Karpas-422 (cell line): ENCODE data around the gene PDGFA. TPM values are rescaled to one million over a fixed set of nuclear protein-coding genes. Genes with fewer than 3 reads are reported as not detected.

Experiments
- DNase-seq: peaks from one replicate; pipeline ENCODE4 v3.0.0-alpha.2; 2015
- H2AFZ ChIP-seq: fragments of 200-600 bp; sonication (generic); 2 replicates; pipeline ENCODE4 v1.6.1; 2014; ENCODE audit warnings: antibody characterized with exemption, low read length, mixed read lengths
- H3K27ac ChIP-seq: fragments of 200-600 bp; sonication (generic); 2 replicates; pipeline ENCODE4 v1.5.1; 2014; ENCODE audit warnings: mild to moderate bottlenecking, low read length, moderate library complexity
- H3K27me3 ChIP-seq: fragments of 200-600 bp; sonication (generic); 2 replicates; pipeline ENCODE4 v1.6.1; 2014; ENCODE audit warnings: low read length, mixed read lengths
- H3K36me3 ChIP-seq: fragments of 200-600 bp; sonication (generic); 2 replicates; pipeline ENCODE4 v1.6.1; 2014; ENCODE audit warnings: low read length, mixed read lengths; ENCODE audit not compliant: insufficient read depth
- H3K4me1 ChIP-seq: fragments of 200-600 bp; sonication (generic); 2 replicates; pipeline ENCODE4 v1.6.1; 2014; ENCODE audit warnings: mild to moderate bottlenecking, low read length, mixed read lengths
- H3K4me2 ChIP-seq: fragments of 200-600 bp; sonication (generic); 2 replicates; pipeline ENCODE4 v1.6.1; 2014; ENCODE audit warnings: low read length, low read depth, mild to moderate bottlenecking; ENCODE audit not compliant: poor library complexity, severe bottlenecking
- H3K4me3 ChIP-seq: fragments of 200-600 bp; sonication (generic); 2 replicates; pipeline ENCODE4 v1.5.1; 2014; ENCODE audit warnings: mild to moderate bottlenecking, antibody characterized with exemption, low read length, mixed read lengths
- H3K79me2 ChIP-seq: fragments of 200-600 bp; sonication (generic); 2 replicates; pipeline ENCODE4 v1.6.1; 2014; ENCODE audit warnings: mild to moderate bottlenecking, low read length, mixed read lengths
- H3K9ac ChIP-seq: fragments of 200-600 bp; sonication (generic); 2 replicates; pipeline ENCODE4 v1.6.0; 2014; ENCODE audit warnings: low read length
- H3K9me2 ChIP-seq: fragments of 200-600 bp; sonication (generic), shearing (Covaris generic); replicated peaks from 2 replicates; pipeline ENCODE4 v1.6.0; 2014; ENCODE audit warnings: mild to moderate bottlenecking, low read length, moderate library complexity; ENCODE audit not compliant: insufficient read depth
- H3K9me3 ChIP-seq: fragments of 300-700, 200-600 bp; sonication (generic); 2 replicates; pipeline ENCODE4 v1.6.1; 2014; ENCODE audit warnings: low read length, mixed read lengths
- H4K20me1 ChIP-seq: fragments of 200-600 bp; sonication (generic); 2 replicates; pipeline ENCODE4 v1.6.1; 2014; ENCODE audit warnings: mild to moderate bottlenecking, antibody characterized with exemption, low read length, low read depth; ENCODE audit not compliant: insufficient read depth
- total RNA-seq: library from RNA; depleted of rRNA; stranded (reverse); fragments of >200 nt; shearing (Covaris generic); gene quantifications from 2 replicates; pipeline ENCODE4 v1.2.3, GENCODE V29; 2014; ENCODE audit warnings: low replicate concordance

Gene PDGFA
- total RNA-seq, 1 experiment from 2014 or later: 0.56 TPM

- no peak overlapping the region for H2AFZ ChIP-seq
- H4K20me1 ChIP-seq: no peaks in the 10 kb centered on the region
- H3K9me2 ChIP-seq: no peaks in the 10 kb centered on the region
- H3K9ac ChIP-seq: no peak overlapping the region
- H3K36me3 ChIP-seq: no peaks in the 10 kb centered on the region
- no peak overlapping the region for H3K4me2 ChIP-seq
- H3K9me3 ChIP-seq: no peaks in the 10 kb centered on the region
- H3K4me1 ChIP-seq: no peaks in the 10 kb centered on the region
- H3K27me3 ChIP-seq: no peaks in the 10 kb centered on the region
- no peaks in the 10 kb centered on the region for H3K79me2 ChIP-seq
- no peak for DNase-seq
- H3K27ac ChIP-seq: no peak overlapping the region
- H3K4me3 ChIP-seq: no peak overlapping the region
Measured at GRCh38 chr7:500521-501420, 18.9 kb downstream of the PDGFA start.

- Histone ChIP-seq H3K4me2 (no peak overlapping the region), H3K36me3 (no peaks in the 10 kb centered on the region), H4K20me1 (no peaks in the 10 kb centered on the region), H3K27ac (no peak overlapping the region), H2AFZ (no peak overlapping the region), H3K9ac (no peak overlapping the region), H3K79me2 (no peaks in the 10 kb centered on the region), H3K27me3 (no peaks in the 10 kb centered on the region), H3K9me2 (no peaks in the 10 kb centered on the region), H3K4me3 (no peak overlapping the region), H3K9me3 (no peaks in the 10 kb centered on the region), H3K4me1 (no peaks in the 10 kb centered on the region)
- DNase-seq: no peak
Measured at GRCh38 chr7:499853-500485, 19.7 kb downstream of the PDGFA start.

- Histone ChIP-seq H3K4me1 (no peaks in the 10 kb centered on the region), H3K27me3 (no peaks in the 10 kb centered on the region), H3K9ac (no peak overlapping the region), H4K20me1 (no peaks in the 10 kb centered on the region), H3K4me2 (no peak overlapping the region), H3K9me2 (no peaks in the 10 kb centered on the region), H2AFZ (no peak overlapping the region), H3K9me3 (no peaks in the 10 kb centered on the region), H3K4me3 (no peak overlapping the region), H3K36me3 (no peaks in the 10 kb centered on the region), H3K79me2 (no peaks in the 10 kb centered on the region), H3K27ac (no peak overlapping the region)
- DNase-seq: no peak
Measured at GRCh38 chr7:498678-499641, 20.7 kb downstream of the PDGFA start.

GRCh38 chr7:497946-498655 is 21.5 kb downstream of the PDGFA start:
- Histone ChIP-seq H3K27me3 (no peaks in the 10 kb centered on the region), H2AFZ (no peak overlapping the region), H3K4me1 (no peaks in the 10 kb centered on the region), H3K9me3 (no peaks in the 10 kb centered on the region), H3K9ac (no peak overlapping the region), H3K79me2 (no peaks in the 10 kb centered on the region), H3K27ac (no peak overlapping the region), H4K20me1 (no peaks in the 10 kb centered on the region), H3K36me3 (no peaks in the 10 kb centered on the region), H3K4me2 (no peak overlapping the region), H3K4me3 (no peak overlapping the region), H3K9me2 (no peaks in the 10 kb centered on the region)
- DNase-seq: no peak

- no peak overlapping the region for H3K9ac ChIP-seq
- H3K79me2 ChIP-seq: no peaks in the 10 kb centered on the region
- H3K4me1 ChIP-seq: no peaks in the 10 kb centered on the region
- no peaks in the 10 kb centered on the region for H3K9me2 ChIP-seq
- no peaks in the 10 kb centered on the region for H3K9me3 ChIP-seq
- no peaks in the 10 kb centered on the region for H3K27me3 ChIP-seq
- no peaks in the 10 kb centered on the region for H3K36me3 ChIP-seq
- H2AFZ ChIP-seq: no peak overlapping the region
- H4K20me1 ChIP-seq: no peaks in the 10 kb centered on the region
- DNase-seq: no peak
- no peak overlapping the region for H3K4me3 ChIP-seq
- no peak overlapping the region for H3K27ac ChIP-seq
- H3K4me2 ChIP-seq: no peak overlapping the region
Measured at GRCh38 chr7:497346-497745, 22.3 kb downstream of the PDGFA start.

- Histone ChIP-seq H3K9me3 (no peaks in the 10 kb centered on the region), H3K4me2 (no peak overlapping the region), H3K36me3 (no peaks in the 10 kb centered on the region), H3K4me1 (no peaks in the 10 kb centered on the region), H3K79me2 (no peaks in the 10 kb centered on the region), H3K27me3 (no peaks in the 10 kb centered on the region), H2AFZ (no peak overlapping the region), H4K20me1 (no peaks in the 10 kb centered on the region), H3K27ac (no peak overlapping the region), H3K4me3 (no peak overlapping the region), H3K9ac (no peak overlapping the region), H3K9me2 (no peaks in the 10 kb centered on the region)
- DNase-seq: no peak
Measured at GRCh38 chr7:496528-497295, 22.9 kb downstream of the PDGFA start.

GRCh38 chr7:495761-496321 is 23.8 kb downstream of the PDGFA start:
- DNase-seq: no peak
- Histone ChIP-seq H3K9me3 (no peaks in the 10 kb centered on the region), H3K4me2 (no peak overlapping the region), H3K79me2 (no peaks in the 10 kb centered on the region), H3K36me3 (no peaks in the 10 kb centered on the region), H3K4me3 (no peak overlapping the region), H2AFZ (no peak overlapping the region), H3K9ac (no peak overlapping the region), H3K4me1 (no peaks in the 10 kb centered on the region), H3K27me3 (no peaks in the 10 kb centered on the region), H3K27ac (no peak overlapping the region), H3K9me2 (no peaks in the 10 kb centered on the region), H4K20me1 (no peaks in the 10 kb centered on the region)
